Measurements from ENCODE around the gene RALGPS2.

Gene RALGPS2

GRCh38 chr1:178798232-178798861 is 73.3 kb downstream of the RALGPS2 start:
- H3K27me3 ChIP-seq (ENCODE audit: insufficient read depth, low read length): no peaks in the 10 kb centered on the region

GRCh38 chr1:178802873-178803272 is 77.8 kb downstream of the RALGPS2 start:
- no peaks in the 10 kb centered on the region for H3K36me3 ChIP-seq (ENCODE audit: control insufficient read depth in 1 of 2, insufficient read depth in 2 of 2, low read length in 2 of 2)
- no peak overlapping the region for H3K4ac ChIP-seq (ENCODE audit: low read depth, low read length)
- no peaks in the 10 kb centered on the region for H3K4me1 ChIP-seq (ENCODE audit: control insufficient read depth in 1 of 2, insufficient read depth in 2 of 2, low read length in 2 of 2)
- H4K8ac ChIP-seq (ENCODE audit: low read depth, low read length): no peak overlapping the region
- H3K4me2 ChIP-seq (ENCODE audit: low read length): no peak overlapping the region
- H4K12ac ChIP-seq (ENCODE audit: low read depth, low read length): no peak overlapping the region
- no peak overlapping the region for H2AK5ac ChIP-seq (ENCODE audit: low read length)
- H3K9me3 ChIP-seq (ENCODE audit: insufficient read depth, low read depth, low read length): no peaks in the 10 kb centered on the region
- no peak overlapping the region for H2BK5ac ChIP-seq (ENCODE audit: low read depth, low read length, poor library complexity)
- H2BK12ac ChIP-seq (ENCODE audit: low read length): no peak overlapping the region
- no peak overlapping the region for H4K91ac ChIP-seq (ENCODE audit: low read depth, low read length)
- H2BK120ac ChIP-seq (ENCODE audit: insufficient read depth, low read length, poor library complexity): no peak overlapping the region
- H3K4me3 ChIP-seq (ENCODE audit: low read depth, low read length): no peak overlapping the region
- no peak overlapping the region for H3K9ac ChIP-seq (ENCODE audit: low read length)
- no peaks in the 10 kb centered on the region for H3K79me1 ChIP-seq (ENCODE audit: low read length)
- no peak overlapping the region for H3K27ac ChIP-seq (ENCODE audit: low read depth, low read length)
- WGBS (ENCODE audit: extremely low coverage, insufficient coverage, insufficient read length): no CpG with 5 or more reads among the region's 3 CpGs
- no peaks in the 10 kb centered on the region for H3K79me2 ChIP-seq (ENCODE audit: control insufficient read depth, insufficient read depth, low read length, poor library complexity)
- H3K18ac ChIP-seq (ENCODE audit: low read length): no peak overlapping the region
- no peaks in the 10 kb centered on the region for H3K27me3 ChIP-seq (ENCODE audit: insufficient read depth, low read length)
- H3K23ac ChIP-seq (ENCODE audit: low read length): no peak overlapping the region
- H2AFZ ChIP-seq (ENCODE audit: insufficient read depth, low read length, poor library complexity): no peak overlapping the region
- no peak overlapping the region for H3K14ac ChIP-seq (ENCODE audit: low read length)
- peak in 1 of 2 donors; percentile 23 for DNase-seq

More at GRCh38 chr1:178798232-178798861, 73.3 kb downstream of the RALGPS2 start:
- no peak overlapping the region for H2BK5ac ChIP-seq (ENCODE audit: low read depth, low read length, poor library complexity)
- no peak overlapping the region for H3K18ac ChIP-seq (ENCODE audit: low read length)
- no peak overlapping the region for H4K12ac ChIP-seq (ENCODE audit: low read depth, low read length)
- no peak overlapping the region for H2BK12ac ChIP-seq (ENCODE audit: low read length)
- H3K4me3 ChIP-seq (ENCODE audit: low read depth, low read length): no peak overlapping the region
- no peaks in the 10 kb centered on the region for H3K79me2 ChIP-seq (ENCODE audit: control insufficient read depth, insufficient read depth, low read length, poor library complexity)
- no peak overlapping the region for H2AK5ac ChIP-seq (ENCODE audit: low read length)
- no peak overlapping the region for H3K9ac ChIP-seq (ENCODE audit: low read length)
- H4K8ac ChIP-seq (ENCODE audit: low read depth, low read length): no peak overlapping the region
- no peaks in the 10 kb centered on the region for H3K4me1 ChIP-seq (ENCODE audit: control insufficient read depth in 1 of 2, insufficient read depth in 2 of 2, low read length in 2 of 2)
- no peak overlapping the region for H3K14ac ChIP-seq (ENCODE audit: low read length)
- WGBS (ENCODE audit: extremely low coverage, insufficient coverage, insufficient read length): no CpG with 5 or more reads among the region's 6 CpGs
- no peak overlapping the region for H3K4me2 ChIP-seq (ENCODE audit: low read length)
- no peak overlapping the region for H2AFZ ChIP-seq (ENCODE audit: insufficient read depth, low read length, poor library complexity)
- H3K4ac ChIP-seq (ENCODE audit: low read depth, low read length): no peak overlapping the region
- no peak overlapping the region for H4K91ac ChIP-seq (ENCODE audit: low read depth, low read length)
- no peak overlapping the region for H3K27ac ChIP-seq (ENCODE audit: low read depth, low read length)
- no peak for DNase-seq
- no peak overlapping the region for H2BK120ac ChIP-seq (ENCODE audit: insufficient read depth, low read length, poor library complexity)
- no peaks in the 10 kb centered on the region for H3K9me3 ChIP-seq (ENCODE audit: insufficient read depth, low read depth, low read length)
- no peak overlapping the region for H3K23ac ChIP-seq (ENCODE audit: low read length)
- no peaks in the 10 kb centered on the region for H3K36me3 ChIP-seq (ENCODE audit: control insufficient read depth in 1 of 2, insufficient read depth in 2 of 2, low read length in 2 of 2)
- no peaks in the 10 kb centered on the region for H3K79me1 ChIP-seq (ENCODE audit: low read length)

- no peak overlapping the region for H2BK12ac ChIP-seq (ENCODE audit: low read length)
- no peak overlapping the region for H3K4ac ChIP-seq (ENCODE audit: low read depth, low read length)
- H3K27ac ChIP-seq (ENCODE audit: low read depth, low read length): no peak overlapping the region
- H3K23ac ChIP-seq (ENCODE audit: low read length): no peak overlapping the region
- H4K12ac ChIP-seq (ENCODE audit: low read depth, low read length): no peak overlapping the region
- H3K36me3 ChIP-seq (ENCODE audit: control insufficient read depth in 1 of 2, insufficient read depth in 2 of 2, low read length in 2 of 2): peaks cover 2 to 4% of the 10 kb centered on the region in 2 experiments
- H3K9me3 ChIP-seq (ENCODE audit: insufficient read depth, low read depth, low read length): no peaks in the 10 kb centered on the region
- H3K79me2 ChIP-seq (ENCODE audit: control insufficient read depth, insufficient read depth, low read length, poor library complexity): no peaks in the 10 kb centered on the region
- H3K4me3 ChIP-seq (ENCODE audit: low read depth, low read length): no peak overlapping the region
- DNase-seq: no peak
- no CpG with 5 or more reads among the region's 9 CpGs for WGBS (ENCODE audit: extremely low coverage, insufficient coverage, insufficient read length)
- no peaks in the 10 kb centered on the region for H3K4me1 ChIP-seq (ENCODE audit: control insufficient read depth in 1 of 2, insufficient read depth in 2 of 2, low read length in 2 of 2)
- H3K14ac ChIP-seq (ENCODE audit: low read length): no peak overlapping the region
- no peak overlapping the region for H3K18ac ChIP-seq (ENCODE audit: low read length)
- H4K8ac ChIP-seq (ENCODE audit: low read depth, low read length): no peak overlapping the region
- no peak overlapping the region for H2AK5ac ChIP-seq (ENCODE audit: low read length)
- no peak overlapping the region for H4K91ac ChIP-seq (ENCODE audit: low read depth, low read length)
- no peak overlapping the region for H3K9ac ChIP-seq (ENCODE audit: low read length)
- H2AFZ ChIP-seq (ENCODE audit: insufficient read depth, low read length, poor library complexity): no peak overlapping the region
- H2BK120ac ChIP-seq (ENCODE audit: insufficient read depth, low read length, poor library complexity): no peak overlapping the region
- no peaks in the 10 kb centered on the region for H3K79me1 ChIP-seq (ENCODE audit: low read length)
- no peaks in the 10 kb centered on the region for H3K27me3 ChIP-seq (ENCODE audit: insufficient read depth, low read length)
- H2BK5ac ChIP-seq (ENCODE audit: low read depth, low read length, poor library complexity): no peak overlapping the region
- H3K4me2 ChIP-seq (ENCODE audit: low read length): no peak overlapping the region
Measured at GRCh38 chr1:178806665-178807300, 81.7 kb downstream of the RALGPS2 start.

- peaks cover 2 to 4% of the 10 kb centered on the region in 2 experiments for H3K36me3 ChIP-seq (ENCODE audit: control insufficient read depth in 1 of 2, insufficient read depth in 2 of 2, low read length in 2 of 2)
- no peak overlapping the region for H4K8ac ChIP-seq (ENCODE audit: low read depth, low read length)
- DNase-seq: no peak
- no CpG with 5 or more reads among the region's 3 CpGs for WGBS (ENCODE audit: extremely low coverage, insufficient coverage, insufficient read length)
- H3K79me1 ChIP-seq (ENCODE audit: low read length): no peaks in the 10 kb centered on the region
- H3K9ac ChIP-seq (ENCODE audit: low read length): no peak overlapping the region
- no peak overlapping the region for H4K91ac ChIP-seq (ENCODE audit: low read depth, low read length)
- no peak overlapping the region for H2AK5ac ChIP-seq (ENCODE audit: low read length)
- H3K79me2 ChIP-seq (ENCODE audit: control insufficient read depth, insufficient read depth, low read length, poor library complexity): no peaks in the 10 kb centered on the region
- no peak overlapping the region for H2BK120ac ChIP-seq (ENCODE audit: insufficient read depth, low read length, poor library complexity)
- no peak overlapping the region for H3K4me2 ChIP-seq (ENCODE audit: low read length)
- H2AFZ ChIP-seq (ENCODE audit: insufficient read depth, low read length, poor library complexity): no peak overlapping the region
- no peak overlapping the region for H2BK12ac ChIP-seq (ENCODE audit: low read length)
- no peak overlapping the region for H3K27ac ChIP-seq (ENCODE audit: low read depth, low read length)
- H3K4me1 ChIP-seq (ENCODE audit: control insufficient read depth in 1 of 2, insufficient read depth in 2 of 2, low read length in 2 of 2): no peaks in the 10 kb centered on the region
- H3K4ac ChIP-seq (ENCODE audit: low read depth, low read length): no peak overlapping the region
- no peak overlapping the region for H3K4me3 ChIP-seq (ENCODE audit: low read depth, low read length)
- no peak overlapping the region for H3K14ac ChIP-seq (ENCODE audit: low read length)
- H2BK5ac ChIP-seq (ENCODE audit: low read depth, low read length, poor library complexity): no peak overlapping the region
- no peak overlapping the region for H3K18ac ChIP-seq (ENCODE audit: low read length)
- no peaks in the 10 kb centered on the region for H3K9me3 ChIP-seq (ENCODE audit: insufficient read depth, low read depth, low read length)
- H3K23ac ChIP-seq (ENCODE audit: low read length): no peak overlapping the region
- H3K27me3 ChIP-seq (ENCODE audit: insufficient read depth, low read length): no peaks in the 10 kb centered on the region
- no peak overlapping the region for H4K12ac ChIP-seq (ENCODE audit: low read depth, low read length)
Measured at GRCh38 chr1:178808529-178808928, 83.5 kb downstream of the RALGPS2 start.
